Activated CD8-positive, alpha-beta memory T cell treated with anti-CD3 and anti-CD28 coated beads, Interleukin-2, amount 10 ng/mL, durations not matched to agents 7 days and 5 days (primary cell): ENCODE measurements around the gene RBM42. TPM values are rescaled to one million over a fixed set of nuclear protein-coding genes. Genes with fewer than 3 reads are reported as not detected.

Experiments used
- ATAC-seq: fragments of 150-1000 bp; cut with Tn5 transposase; one replicate; pipeline ENCODE4 v1.10.0; 2021; ENCODE audit warnings: moderate library complexity
- CTCF ChIA-PET: fragments of 350-600 bp; sonication (Branson Sonifier 250); formaldehyde crosslinking; loops from one replicate; lab custom pipeline; 2021; ENCODE audit warnings: antibody characterized with exemption; lab: Charles Lee
- DNase-seq: peaks from one replicate; pipeline ENCODE4 v3.0.0-alpha.2; 2020
- H3K27ac Mint-ChIP-seq: one replicate; pipeline ENCODE4 v1.8.0; 2021; ENCODE audit warnings: mild to moderate bottlenecking, mixed read lengths
- H3K27me3 Mint-ChIP-seq: one replicate; pipeline ENCODE4 v1.8.0; 2021; ENCODE audit warnings: mixed read lengths
- H3K36me3 Mint-ChIP-seq: one replicate; pipeline ENCODE4 v1.8.0; 2021; ENCODE audit warnings: mild to moderate bottlenecking, mixed read lengths
- H3K4me1 Mint-ChIP-seq: one replicate; pipeline ENCODE4 v1.8.0; 2021; ENCODE audit warnings: mixed read lengths
- H3K4me3 Mint-ChIP-seq: one replicate; pipeline ENCODE4 v1.8.0; 2021; ENCODE audit warnings: mild to moderate bottlenecking, moderate library complexity, mixed read lengths
- H3K9me3 Mint-ChIP-seq: one replicate; pipeline ENCODE4 v1.8.0; 2022; ENCODE audit warnings: low read depth, mixed read lengths
- total RNA-seq, 2 experiments: library from RNA; stranded (reverse); gene quantifications; one replicate each; pipeline ENCODE4 v1.2.3, GENCODE V29; 2021

The RBM42 gene
- total RNA-seq, 2 experiments from 2014 or later: 110 to 117 TPM

DNA sequence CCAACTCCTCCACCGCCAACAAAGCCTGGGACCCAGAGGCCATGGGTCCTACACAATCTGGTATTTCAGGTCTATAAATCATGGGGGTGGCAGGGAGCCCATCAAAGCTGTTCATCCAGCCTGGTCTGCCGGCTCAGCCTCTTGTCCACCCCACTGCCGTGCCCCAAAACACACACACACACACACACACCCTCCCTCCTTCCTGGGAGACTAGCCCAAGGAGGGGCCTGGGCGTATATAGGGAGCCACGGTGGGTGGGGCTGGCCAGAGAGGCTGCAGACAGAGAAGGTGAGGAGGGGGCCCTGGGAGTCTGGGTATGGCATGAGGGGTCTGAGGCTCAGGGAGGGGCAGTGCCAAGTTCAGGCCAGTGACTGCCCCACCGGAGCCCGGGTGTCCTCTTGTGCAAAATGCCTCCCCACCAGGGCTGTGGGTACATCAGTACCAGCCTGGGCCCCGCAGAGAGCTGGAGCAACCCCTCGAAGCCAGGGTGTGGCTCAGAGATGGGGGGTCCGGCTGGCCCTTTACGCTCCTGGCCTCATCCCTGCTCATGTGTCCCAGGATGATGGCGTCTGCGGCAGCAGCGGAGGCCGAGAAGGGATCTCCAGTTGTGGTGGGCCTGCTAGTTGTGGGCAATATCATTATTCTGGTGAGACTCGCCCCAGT is 37.5 kb downstream of the RBM42 start, which contains the start of gene UPK1A:
UPK1A (plus strand) TSS at position 267 of the 663 bp plus-strand sequence; CDS start at position 563, 296 bp downstream.
- H3K36me3 Mint-ChIP-seq: peaks cover 8% of the 10 kb centered on the region
- H3K9me3 Mint-ChIP-seq: no peaks in the 10 kb centered on the region
- CTCF ChIA-PET: no interaction called here
- no peaks in the 10 kb centered on the region for H3K4me1 Mint-ChIP-seq
- no peak for DNase-seq
- no peak for ATAC-seq
- H3K4me3 Mint-ChIP-seq: no peak within 1 kb of the TSS
- peaks cover 18% of the 10 kb centered on the region for H3K27me3 Mint-ChIP-seq
- H3K27ac Mint-ChIP-seq: no peak within 1 kb of the TSS

DNA sequence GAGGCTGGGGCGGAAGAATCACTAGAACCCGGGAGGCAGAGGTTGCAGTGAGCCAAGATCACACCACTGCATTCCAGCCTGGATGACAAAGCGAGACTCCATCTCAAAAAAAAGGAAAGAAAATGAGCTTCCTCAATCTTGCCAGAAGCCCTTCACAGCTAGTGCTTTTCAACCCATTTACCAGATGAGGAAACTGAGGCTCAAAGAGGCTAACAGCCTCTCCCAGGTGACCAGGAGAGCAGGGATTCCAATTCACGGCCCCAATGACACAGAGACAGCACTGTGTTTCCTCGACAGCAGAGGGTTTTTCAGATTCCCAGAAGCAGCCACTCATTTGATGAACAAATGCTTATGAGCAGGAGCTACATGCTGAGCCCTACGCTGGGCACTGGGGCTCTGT is 40.7 kb downstream of the RBM42 start:
- H3K36me3 Mint-ChIP-seq: no peaks in the 10 kb centered on the region
- H3K4me3 Mint-ChIP-seq: no peak overlapping the region
- no peak overlapping the region for H3K27ac Mint-ChIP-seq
- no peaks in the 10 kb centered on the region for H3K9me3 Mint-ChIP-seq
- peaks cover 37% of the 10 kb centered on the region for H3K27me3 Mint-ChIP-seq
- CTCF ChIA-PET: no interaction called here
- DNase-seq (no peak), ATAC-seq (no peak)
- H3K4me1 Mint-ChIP-seq: peaks cover 8% of the 10 kb centered on the region

DNA sequence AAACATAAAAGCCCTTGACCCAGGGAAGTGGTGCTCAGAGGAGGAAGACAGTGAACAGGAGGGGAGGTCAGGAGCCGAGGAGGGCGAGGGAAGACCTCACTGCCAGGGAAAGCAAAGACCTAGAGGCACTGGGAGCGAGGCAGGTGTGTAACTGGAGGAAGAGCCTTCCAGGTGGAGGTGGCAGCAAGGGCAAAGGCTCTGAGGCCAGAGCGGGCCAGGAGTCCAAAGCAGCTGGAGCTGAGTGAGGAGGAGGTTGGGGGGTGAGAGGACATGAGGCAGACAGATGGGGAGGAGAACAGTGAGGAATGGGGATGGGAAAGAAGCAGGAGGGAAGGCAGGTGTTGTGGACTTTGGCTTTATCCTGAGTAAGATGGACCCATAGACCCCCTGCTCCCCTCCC is 41.1 kb downstream of the RBM42 start:
- DNase-seq (no peak), ATAC-seq (no peak)
- H3K27me3 Mint-ChIP-seq: peaks cover 39% of the 10 kb centered on the region
- H3K4me3 Mint-ChIP-seq: no peak overlapping the region
- no peak overlapping the region for H3K27ac Mint-ChIP-seq
- H3K9me3 Mint-ChIP-seq: no peaks in the 10 kb centered on the region
- peaks cover 8% of the 10 kb centered on the region for H3K4me1 Mint-ChIP-seq
- H3K36me3 Mint-ChIP-seq: no peaks in the 10 kb centered on the region
- CTCF ChIA-PET: no interaction called here

DNA sequence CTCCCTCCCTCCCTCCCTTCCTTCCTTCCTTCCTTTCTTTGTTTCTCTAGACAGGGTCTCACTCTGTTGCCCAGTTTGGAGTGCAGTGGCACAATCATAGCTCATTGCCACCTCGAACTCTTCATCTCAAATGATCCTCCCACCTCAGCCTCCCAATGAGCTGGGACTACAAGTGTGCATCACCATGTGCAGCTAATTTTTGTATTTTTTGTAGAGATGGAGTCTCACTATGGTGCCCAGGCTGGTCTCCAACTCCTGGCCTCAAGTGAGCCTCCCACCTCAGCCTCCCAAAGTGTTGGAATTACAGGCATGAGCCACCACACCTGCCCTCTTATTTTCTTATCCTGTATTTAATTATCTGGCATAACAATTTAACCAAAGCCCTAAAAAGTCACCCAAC is 41.9 kb downstream of the RBM42 start:
- no peak overlapping the region for H3K4me3 Mint-ChIP-seq
- DNase-seq (no peak), ATAC-seq (no peak)
- H3K27ac Mint-ChIP-seq: no peak overlapping the region
- H3K4me1 Mint-ChIP-seq: peaks cover 8% of the 10 kb centered on the region
- CTCF ChIA-PET: no interaction called here
- no peaks in the 10 kb centered on the region for H3K36me3 Mint-ChIP-seq
- H3K27me3 Mint-ChIP-seq: peaks cover 42% of the 10 kb centered on the region
- no peaks in the 10 kb centered on the region for H3K9me3 Mint-ChIP-seq

DNA sequence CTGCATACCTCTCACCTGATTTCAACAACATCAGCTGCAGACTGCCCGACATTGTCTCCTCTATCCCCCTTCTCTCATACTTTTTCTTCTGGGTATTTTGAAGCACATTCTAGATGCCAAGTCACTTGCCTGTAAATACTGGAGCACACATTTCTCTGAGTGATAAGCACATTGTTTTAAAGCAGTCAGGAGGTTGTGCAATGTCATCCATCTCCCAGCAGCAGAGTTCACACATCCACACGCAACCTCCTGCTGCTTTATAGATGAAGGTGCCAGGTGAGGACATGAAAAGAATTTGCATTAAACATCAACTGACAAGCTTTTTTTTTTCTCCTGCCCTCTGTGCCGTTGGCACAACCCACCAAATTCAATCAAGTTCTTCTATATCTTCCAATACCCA is 43.0 kb downstream of the RBM42 start:
- no peak for DNase-seq
- Mint-ChIP-seq H3K4me3 (no peak overlapping the region), H3K27me3 (peaks cover 48% of the 10 kb centered on the region), H3K9me3 (no peaks in the 10 kb centered on the region), H3K27ac (no peak overlapping the region), H3K36me3 (no peaks in the 10 kb centered on the region), H3K4me1 (peaks cover 8% of the 10 kb centered on the region)
- ATAC-seq: no peak
- CTCF ChIA-PET: interaction anchor here (1.0 kb wide), 1 partner anchor 21 kb away, joined by 3 read pairs; no protein-coding TSS in a partner anchor

DNA sequence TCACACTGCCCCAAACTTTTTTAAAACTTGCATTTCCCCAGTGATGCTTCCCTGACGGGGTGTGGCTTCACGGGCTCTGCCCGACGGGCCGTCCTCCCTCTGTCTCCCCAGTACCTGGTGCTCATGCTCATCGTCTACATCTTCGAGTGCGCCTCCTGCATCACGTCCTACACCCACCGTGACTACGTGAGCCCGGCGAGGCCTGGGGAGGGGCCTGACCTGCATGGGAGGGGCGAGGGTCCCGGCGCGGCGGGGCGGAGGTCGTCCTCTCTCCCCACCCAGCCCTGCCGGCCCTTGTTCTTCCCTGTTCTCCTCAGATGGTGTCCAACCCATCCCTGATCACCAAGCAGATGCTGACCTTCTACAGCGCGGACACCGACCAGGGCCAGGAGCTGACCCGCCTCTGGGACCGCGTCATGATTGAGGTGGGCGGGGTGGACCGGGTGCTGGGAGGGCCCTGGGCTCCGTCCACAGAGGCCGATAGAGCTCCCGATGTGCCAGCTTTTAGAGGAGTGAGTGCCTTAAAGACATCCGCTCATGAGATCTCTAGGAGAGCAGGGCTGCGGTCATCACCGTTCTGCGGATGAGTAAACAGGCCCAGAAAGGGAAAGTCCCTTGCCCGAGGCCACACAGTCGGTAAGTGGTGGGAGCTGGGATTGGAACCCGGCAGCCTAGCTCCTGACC is 44.4 kb downstream of the RBM42 start:
- no peaks in the 10 kb centered on the region for H3K36me3 Mint-ChIP-seq
- DNase-seq: peak; percentile 86
- CTCF ChIA-PET: interaction anchor here (0.8 to 2.0 kb wide), 6 partner anchors 12 to 195 kb away, joined by 3 to 7 read pairs (median 4); partner anchors contain the start of genes APLP1 and PSENEN
- H3K27me3 Mint-ChIP-seq: peaks cover 52% of the 10 kb centered on the region
- ATAC-seq: peak; percentile 81
- H3K9me3 Mint-ChIP-seq: no peaks in the 10 kb centered on the region
- H3K27ac Mint-ChIP-seq: peak overlapping the region; percentile 34
- peaks cover 8% of the 10 kb centered on the region for H3K4me1 Mint-ChIP-seq
- H3K4me3 Mint-ChIP-seq: peak overlapping the region; percentile 70

DNA sequence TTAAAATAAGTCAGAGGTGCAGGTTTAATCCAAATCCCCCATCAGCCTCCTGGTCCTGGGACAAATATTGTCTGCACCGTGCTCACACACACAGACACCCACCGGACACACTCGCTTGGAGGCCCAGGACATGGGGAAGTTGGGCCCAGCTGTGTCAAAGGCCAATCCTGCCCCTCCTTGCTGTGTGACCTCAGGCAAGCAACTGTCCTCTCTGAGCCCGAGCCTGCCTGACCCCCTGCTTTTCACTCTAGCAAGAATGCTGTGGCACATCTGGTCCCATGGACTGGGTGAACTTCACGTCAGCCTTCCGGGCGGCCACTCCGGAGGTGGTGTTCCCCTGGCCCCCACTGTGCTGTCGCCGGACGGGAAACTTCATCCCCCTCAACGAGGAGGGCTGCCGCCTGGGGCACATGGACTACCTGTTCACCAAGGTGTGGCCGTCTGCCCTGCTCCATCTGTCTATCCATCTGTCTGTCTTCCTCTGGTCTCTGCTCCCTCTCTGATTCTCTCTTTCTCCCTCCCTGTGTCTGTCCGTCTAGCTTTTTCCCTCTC is 46.8 kb downstream of the RBM42 start:
- ATAC-seq (no peak), DNase-seq (no peak)
- CTCF ChIA-PET: no interaction called here
- H3K4me1 Mint-ChIP-seq: peaks cover 8% of the 10 kb centered on the region
- peaks cover 40% of the 10 kb centered on the region for H3K27me3 Mint-ChIP-seq
- no peak overlapping the region for H3K27ac Mint-ChIP-seq
- no peaks in the 10 kb centered on the region for H3K36me3 Mint-ChIP-seq
- no peak overlapping the region for H3K4me3 Mint-ChIP-seq
- no peaks in the 10 kb centered on the region for H3K9me3 Mint-ChIP-seq

Other genes starting within 250 kb of the RBM42 start
- not detected for gene FFAR2, start 180.8 kb upstream of the RBM42 start, total RNA-seq
- gene KRTDAP, start 138.6 kb upstream of the RBM42 start, total RNA-seq: not detected
- gene DMKN, start 115.4 kb upstream of the RBM42 start, total RNA-seq: not detected
- not detected for gene SBSN, start 100.7 kb upstream of the RBM42 start, total RNA-seq
- gene GAPDHS, start 95.6 kb upstream of the RBM42 start, total RNA-seq: not detected
- gene TMEM147, start 83.4 kb upstream of the RBM42 start, total RNA-seq: 10 to 100 TPM; 43.6 to 65.3 TPM
- not detected for gene ATP4A, start 65.4 kb upstream of the RBM42 start, total RNA-seq
- gene PMIS2, start 42.9 kb upstream of the RBM42 start, total RNA-seq: not detected
- 10 to 100 TPM; 49.0 to 59.2 TPM for gene HAUS5, start 16.3 kb upstream of the RBM42 start, total RNA-seq
- gene ETV2, start 12.7 kb downstream of the RBM42 start, total RNA-seq: 1 to 10 TPM; 1.2 to 1.9 TPM
- 100 to 1,000 TPM; 394 to 417 TPM for gene COX6B1, start 19.3 kb downstream of the RBM42 start, total RNA-seq
- under 1 TPM in 1 of 2 experiments, not detected in 1; 0.30 TPM for gene UPK1A, start 37.5 kb downstream of the RBM42 start, total RNA-seq
- gene ZBTB32, start 75.5 kb downstream of the RBM42 start, total RNA-seq: 100 to 1,000 TPM; 133 to 185 TPM
- gene KMT2B, start 89.0 kb downstream of the RBM42 start, total RNA-seq: 10 to 100 TPM; 70.2 to 79.8 TPM
- gene IGFLR1, start 113.4 kb downstream of the RBM42 start, total RNA-seq: 100 to 1,000 TPM in 1 of 2 experiments, 10 to 100 TPM in 1; 51.7 to 117 TPM
- 10 to 100 TPM; 25.1 to 35.6 TPM for gene U2AF1L4, start 116.4 kb downstream of the RBM42 start, total RNA-seq
- 10 to 100 TPM; 39.1 to 49.0 TPM for gene PSENEN, start 116.6 kb downstream of the RBM42 start, total RNA-seq
- 1 to 10 TPM; 8.9 to 9.2 TPM for gene LIN37, start 119.5 kb downstream of the RBM42 start, total RNA-seq
- gene HSPB6, start 128.0 kb downstream of the RBM42 start, total RNA-seq: not detected
- gene PROSER3, start 129.1 kb downstream of the RBM42 start, total RNA-seq: 10 to 100 TPM; 46.5 to 57.8 TPM
- 100 to 1,000 TPM in 1 of 2 experiments, 10 to 100 TPM in 1; 40.0 to 101 TPM for gene ARHGAP33, start 146.5 kb downstream of the RBM42 start, total RNA-seq
- gene PRODH2, start 183.8 kb downstream of the RBM42 start, total RNA-seq: not detected
- gene NPHS1, start 223.5 kb downstream of the RBM42 start, total RNA-seq: not detected
- 1 to 10 TPM; 1.1 to 1.4 TPM for gene KIRREL2, start 227.9 kb downstream of the RBM42 start, total RNA-seq
- 1 to 10 TPM; 1.5 to 2.0 TPM for gene APLP1, start 239.5 kb downstream of the RBM42 start, total RNA-seq